Activated naive CD4-positive, alpha-beta T cell treated with anti-CD3 and anti-CD28 coated beads, Interleukin-2, amount 50 U/mL, for 24 hours (primary cell): ENCODE measurements around the gene SLC12A4.
"Not testable (repeated sequence)": the region's sequence is repeated elsewhere in the genome, so short reads cannot be mapped to it uniquely, and the experiment has no call there.

Source experiments
- H3K27ac Mint-ChIP-seq: one replicate; pipeline ENCODE4 v1.8.0; 2021; ENCODE audit warnings: mild to moderate bottlenecking, mixed read lengths
- H3K27me3 Mint-ChIP-seq: one replicate; pipeline ENCODE4 v1.8.0; 2021; ENCODE audit warnings: mixed read lengths
- H3K36me3 Mint-ChIP-seq: one replicate; pipeline ENCODE4 v1.8.0; 2021; ENCODE audit warnings: mixed read lengths
- H3K4me1 Mint-ChIP-seq: one replicate; pipeline ENCODE4 v1.8.0; 2021; ENCODE audit warnings: mixed read lengths
- H3K4me3 Mint-ChIP-seq: one replicate; pipeline ENCODE4 v1.8.0; 2021; ENCODE audit warnings: mild to moderate bottlenecking, mixed read lengths
- H3K9me3 Mint-ChIP-seq: one replicate; pipeline ENCODE4 v1.8.0; 2021; ENCODE audit warnings: mixed read lengths

SLC12A4 gene

GRCh38 chr16:67972285-67972684 lies 3.8 kb upstream of the SLC12A4 start:
- H3K4me1 Mint-ChIP-seq = peaks cover 14% of the 10 kb centered on the region
- H3K27ac Mint-ChIP-seq, H3K9me3 Mint-ChIP-seq, H3K36me3 Mint-ChIP-seq, H3K27me3 Mint-ChIP-seq, H3K4me3 Mint-ChIP-seq: not testable (repeated sequence)

DNA sequence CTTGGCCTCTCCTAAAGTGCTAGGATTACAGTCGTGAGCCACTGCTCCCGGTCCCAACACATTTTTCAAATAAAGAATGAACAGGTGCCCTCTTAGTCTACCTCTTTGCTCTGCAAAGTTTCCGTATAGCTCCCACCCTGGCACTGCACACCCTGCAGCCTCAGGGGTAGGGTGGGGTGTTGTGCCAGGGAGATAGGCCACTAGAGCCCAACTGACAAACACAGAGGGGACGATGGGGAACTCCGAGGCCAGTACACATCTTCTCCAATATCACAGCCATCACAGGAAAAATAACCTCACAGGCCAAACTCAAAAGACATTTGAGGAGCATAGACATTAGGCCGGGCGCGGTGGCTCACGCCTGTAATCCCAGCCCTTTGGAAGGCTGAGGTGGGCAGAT lies 2.7 kb upstream of the SLC12A4 start:
- Mint-ChIP-seq H3K27me3 (no peaks in the 10 kb centered on the region), H3K36me3 (no peaks in the 10 kb centered on the region), H3K4me3 (peak overlapping the region; percentile 54), H3K4me1 (peaks cover 23% of the 10 kb centered on the region), H3K9me3 (no peaks in the 10 kb centered on the region), H3K27ac (no peak overlapping the region)

- Mint-ChIP-seq H3K4me1 (peaks cover 26% of the 10 kb centered on the region), H3K9me3 (no peaks in the 10 kb centered on the region), H3K27ac (peak overlapping the region; percentile 96), H3K36me3 (no peaks in the 10 kb centered on the region), H3K27me3 (no peaks in the 10 kb centered on the region), H3K4me3 (peak overlapping the region; percentile 99)
Measured at GRCh38 chr16:67969254-67970039, 1.0 kb upstream of the SLC12A4 start.

GRCh38 chr16:67967958-67968399 lies 458 bp downstream of the SLC12A4 start:
- Mint-ChIP-seq H3K4me1 (peaks cover 26% of the 10 kb centered on the region), H3K4me3 (peak overlapping the region; percentile 99), H3K27me3 (no peaks in the 10 kb centered on the region), H3K27ac (peak overlapping the region; percentile 88), H3K36me3 (no peaks in the 10 kb centered on the region), H3K9me3 (no peaks in the 10 kb centered on the region)

- Mint-ChIP-seq H3K4me3 (peak overlapping the region; percentile 99), H3K36me3 (no peaks in the 10 kb centered on the region), H3K27me3 (no peaks in the 10 kb centered on the region), H3K4me1 (peaks cover 26% of the 10 kb centered on the region), H3K27ac (peak overlapping the region; percentile 88), H3K9me3 (no peaks in the 10 kb centered on the region)
Measured at GRCh38 chr16:67967183-67967957, 1.1 kb downstream of the SLC12A4 start.

DNA sequence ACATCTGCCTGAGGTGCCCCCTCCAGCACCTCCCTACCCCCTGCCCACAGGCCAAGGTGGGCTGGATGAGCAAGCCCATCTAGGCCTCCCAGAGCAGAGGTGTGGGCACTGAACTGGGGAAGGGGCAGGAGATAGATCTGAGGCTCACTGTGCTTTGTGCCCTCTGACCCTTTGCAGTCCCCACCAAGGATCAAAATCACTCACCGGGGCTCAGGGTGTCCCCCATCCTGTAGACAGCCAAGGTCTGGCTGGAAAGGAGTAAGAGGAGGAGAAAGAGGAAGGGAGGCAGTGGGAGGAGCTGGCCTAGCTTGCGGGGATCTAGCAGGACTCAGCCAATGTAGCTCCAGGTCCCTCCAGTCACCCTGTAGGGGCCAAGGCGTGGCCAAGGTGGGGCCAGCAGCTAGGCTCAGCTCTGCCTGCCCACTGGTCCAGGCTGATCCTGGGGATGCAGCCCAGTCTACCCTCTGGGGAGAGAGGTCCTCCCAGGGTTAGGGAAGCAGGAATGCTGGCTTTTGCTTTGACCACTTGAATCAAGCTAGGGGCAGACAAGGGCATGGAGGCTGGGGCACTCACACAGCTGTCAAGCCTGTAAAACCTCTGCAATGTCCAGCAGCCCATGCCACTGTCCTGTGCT lies 1.8 kb downstream of the SLC12A4 start:
- H3K4me3 Mint-ChIP-seq = peak overlapping the region; percentile 99
- no peaks in the 10 kb centered on the region for H3K36me3 Mint-ChIP-seq
- H3K27ac Mint-ChIP-seq = no peak overlapping the region
- H3K4me1 Mint-ChIP-seq = peaks cover 26% of the 10 kb centered on the region
- no peaks in the 10 kb centered on the region for H3K27me3 Mint-ChIP-seq
- H3K9me3 Mint-ChIP-seq = no peaks in the 10 kb centered on the region

DNA sequence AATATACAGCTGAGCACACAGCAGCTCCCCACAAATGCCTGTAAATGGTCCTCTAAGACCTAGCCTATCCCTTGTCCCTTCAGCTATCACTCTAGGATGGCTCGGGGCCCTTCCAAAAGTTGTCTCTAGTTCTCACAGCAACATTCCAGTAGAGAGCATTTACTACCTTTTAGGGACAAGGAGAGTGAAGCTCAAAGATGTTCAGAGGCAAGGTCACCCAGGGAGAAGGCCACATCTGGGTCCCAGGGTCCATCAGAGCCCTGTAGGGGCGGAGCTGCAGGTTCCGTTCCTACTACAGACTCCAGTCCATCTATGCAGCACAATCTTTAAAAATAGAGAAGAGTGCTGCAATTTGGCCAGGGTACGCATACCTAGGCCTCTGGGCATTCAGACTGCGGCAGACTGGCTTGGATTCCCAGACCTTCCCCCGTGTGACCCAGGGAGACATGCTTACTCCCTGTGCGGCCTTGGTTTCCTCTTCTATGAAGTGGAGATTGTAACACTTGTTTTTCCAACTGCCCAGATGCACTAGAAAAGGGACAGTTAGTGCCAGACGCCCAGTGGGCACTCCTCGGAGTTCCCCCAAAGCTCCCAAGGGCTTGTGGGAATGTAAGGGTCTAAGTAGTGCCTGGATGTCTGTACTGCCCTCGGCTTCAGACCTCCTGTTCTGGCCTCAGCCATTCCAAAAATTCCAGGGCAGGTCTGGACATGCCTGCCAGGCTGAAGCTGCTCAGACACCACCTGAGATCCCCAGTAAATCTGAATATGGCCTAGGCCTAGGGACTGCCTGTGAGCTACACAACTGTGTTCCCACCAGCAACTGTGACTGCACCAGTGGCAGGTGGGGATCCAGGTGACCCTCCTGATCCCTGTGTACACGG lies 2.5 kb downstream of the SLC12A4 start:
- no peak overlapping the region for H3K27ac Mint-ChIP-seq
- no peaks in the 10 kb centered on the region for H3K9me3 Mint-ChIP-seq
- H3K36me3 Mint-ChIP-seq = no peaks in the 10 kb centered on the region
- H3K4me1 Mint-ChIP-seq = peaks cover 26% of the 10 kb centered on the region
- H3K27me3 Mint-ChIP-seq = no peaks in the 10 kb centered on the region
- H3K4me3 Mint-ChIP-seq = no peak overlapping the region

- no peak overlapping the region for H3K27ac Mint-ChIP-seq
- no peak overlapping the region for H3K4me3 Mint-ChIP-seq
Measured at GRCh38 chr16:67964477-67965131, 3.8 kb downstream of the SLC12A4 start.

GRCh38 chr16:67963662-67964321 lies 4.6 kb downstream of the SLC12A4 start:
- Mint-ChIP-seq H3K27me3 (no peaks in the 10 kb centered on the region), H3K27ac (no peak overlapping the region), H3K4me1 (peaks cover 19% of the 10 kb centered on the region), H3K36me3 (peaks cover 3% of the 10 kb centered on the region), H3K4me3 (no peak overlapping the region), H3K9me3 (no peaks in the 10 kb centered on the region)

More at GRCh38 chr16:67964477-67965131, 3.8 kb downstream of the SLC12A4 start:
- Mint-ChIP-seq H3K4me1 (peaks cover 24% of the 10 kb centered on the region), H3K9me3 (no peaks in the 10 kb centered on the region), H3K27me3 (no peaks in the 10 kb centered on the region), H3K36me3 (peaks cover 3% of the 10 kb centered on the region)

DNA sequence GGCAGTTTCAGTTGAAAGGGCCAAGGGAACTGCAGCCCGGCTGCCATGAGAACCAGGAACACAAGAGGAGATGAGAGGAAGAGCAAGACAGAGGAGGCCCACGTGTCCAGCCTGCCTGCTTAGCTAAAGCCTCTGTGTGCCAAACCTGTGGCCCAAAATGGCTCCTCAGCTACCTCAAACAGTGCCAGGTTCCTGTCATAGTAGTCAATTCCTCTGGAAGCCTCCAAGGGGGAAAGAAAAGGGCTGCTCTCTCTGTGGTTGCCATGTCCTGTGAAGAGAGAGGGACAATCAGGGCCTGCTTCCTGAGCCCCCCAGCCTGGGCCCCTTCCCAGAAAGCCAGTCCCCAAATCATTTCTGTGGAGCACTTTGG lies 5.2 kb downstream of the SLC12A4 start:
- H3K27me3 Mint-ChIP-seq = no peaks in the 10 kb centered on the region
- peaks cover 19% of the 10 kb centered on the region for H3K4me1 Mint-ChIP-seq
- no peak overlapping the region for H3K27ac Mint-ChIP-seq
- H3K9me3 Mint-ChIP-seq = no peaks in the 10 kb centered on the region
- peaks cover 5% of the 10 kb centered on the region for H3K36me3 Mint-ChIP-seq
- H3K4me3 Mint-ChIP-seq = no peak overlapping the region

DNA sequence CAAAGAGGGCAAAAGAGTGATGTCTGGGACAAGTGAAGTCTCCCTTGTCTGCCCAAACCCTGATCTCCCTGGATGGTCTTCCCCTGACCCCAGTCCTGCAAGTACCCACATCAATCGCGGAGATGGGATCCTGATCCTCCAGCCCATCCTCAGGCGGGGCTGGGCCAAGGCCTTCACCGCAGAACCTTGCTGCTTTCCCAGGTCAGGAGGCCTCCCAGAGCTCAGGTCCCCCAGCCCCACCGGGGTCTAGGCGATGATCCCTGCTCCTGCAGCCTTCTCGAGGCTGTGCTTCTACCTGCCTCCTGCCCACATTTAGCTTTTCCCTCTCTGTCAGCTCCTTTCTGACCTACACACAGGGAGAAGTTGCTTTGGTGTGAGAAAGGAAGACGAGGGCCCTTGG lies 6.3 kb downstream of the SLC12A4 start:
- Mint-ChIP-seq H3K27me3 (no peaks in the 10 kb centered on the region), H3K4me1 (peaks cover 11% of the 10 kb centered on the region), H3K36me3 (peaks cover 7% of the 10 kb centered on the region), H3K9me3 (no peaks in the 10 kb centered on the region), H3K4me3 (no peak overlapping the region), H3K27ac (no peak overlapping the region)

- Mint-ChIP-seq H3K4me3 (no peak overlapping the region), H3K36me3 (peaks cover 7% of the 10 kb centered on the region), H3K27ac (no peak overlapping the region)
Measured at GRCh38 chr16:67961551-67961957, 6.9 kb downstream of the SLC12A4 start.

GRCh38 chr16:67959536-67960329 lies 8.7 kb downstream of the SLC12A4 start:
- Mint-ChIP-seq H3K36me3 (peaks cover 7% of the 10 kb centered on the region), H3K4me1 (no peaks in the 10 kb centered on the region), H3K27me3 (no peaks in the 10 kb centered on the region), H3K9me3 (no peaks in the 10 kb centered on the region), H3K4me3 (no peak overlapping the region), H3K27ac (no peak overlapping the region)

More at GRCh38 chr16:67961551-67961957, 6.9 kb downstream of the SLC12A4 start:
- Mint-ChIP-seq H3K27me3 (no peaks in the 10 kb centered on the region), H3K4me1 (peaks cover 5% of the 10 kb centered on the region), H3K9me3 (no peaks in the 10 kb centered on the region)

DNA sequence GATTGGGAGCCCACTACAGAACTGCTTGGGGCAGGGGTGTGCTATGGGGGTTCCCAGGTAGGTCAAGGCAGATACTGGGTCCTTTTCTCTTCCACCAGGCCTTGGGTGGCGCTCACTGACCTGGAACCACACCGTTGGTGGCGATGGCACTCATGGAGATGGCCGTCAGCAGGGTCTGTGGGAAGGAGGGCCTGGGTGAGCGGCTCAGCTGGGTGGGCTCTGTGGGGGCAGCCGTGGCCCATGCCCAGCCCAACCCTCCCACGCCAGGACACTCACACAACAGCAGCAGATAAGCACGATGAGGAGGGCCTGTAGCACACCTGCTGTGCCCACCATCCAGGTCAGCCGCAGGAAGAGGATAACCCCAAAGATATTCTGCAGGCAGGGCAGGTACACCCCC lies 10.8 kb downstream of the SLC12A4 start:
- H3K4me3 Mint-ChIP-seq = no peak overlapping the region
- H3K27ac Mint-ChIP-seq = no peak overlapping the region
- H3K27me3 Mint-ChIP-seq = no peaks in the 10 kb centered on the region
- H3K9me3 Mint-ChIP-seq = no peaks in the 10 kb centered on the region
- peaks cover 7% of the 10 kb centered on the region for H3K36me3 Mint-ChIP-seq
- H3K4me1 Mint-ChIP-seq = no peaks in the 10 kb centered on the region
